Fibroblast of skin of left biceps (primary cell): ENCODE measurements around the gene SLC1A3.
A peak's percentile ranks its signal among the peaks of the same experiment; 100 is the strongest.

Experiments used
- DNase-seq, 2 experiments: peaks; one replicate each; pipeline ENCODE4 v3.0.0-alpha.2; 2013; ENCODE audit warnings: low read depth in 2 of 2

SLC1A3 gene

GRCh38 chr5:36685631-36686288, 79.4 kb downstream of the SLC1A3 start:
- no peak for DNase-seq

DNA sequence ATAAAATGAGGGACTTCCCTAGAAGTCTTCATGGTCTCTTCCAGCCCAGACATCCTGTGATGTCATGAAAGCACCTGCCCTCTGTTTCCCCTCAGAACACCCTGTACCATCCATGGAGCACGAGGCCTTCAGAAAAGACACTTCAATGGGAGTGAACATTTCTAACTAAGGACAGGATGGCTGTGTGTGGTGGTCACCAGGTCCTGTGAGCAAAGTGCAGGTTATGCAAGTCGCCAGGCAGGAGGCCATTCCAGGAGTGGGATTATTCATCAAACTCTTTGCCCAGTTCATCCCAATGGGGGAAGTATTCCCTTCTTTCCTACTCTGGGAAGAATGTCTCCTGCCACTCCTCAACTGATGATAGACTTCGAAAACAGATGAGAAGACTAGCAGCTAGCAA, 80.5 kb downstream of the SLC1A3 start:
- DNase-seq = no peak

GRCh38 chr5:36688722-36689121, 82.3 kb downstream of the SLC1A3 start:
- DNase-seq = no peak

GRCh38 chr5:36689225-36689624, 82.8 kb downstream of the SLC1A3 start:
- DNase-seq = peak in 1 of 2 experiments; percentile 49

DNA sequence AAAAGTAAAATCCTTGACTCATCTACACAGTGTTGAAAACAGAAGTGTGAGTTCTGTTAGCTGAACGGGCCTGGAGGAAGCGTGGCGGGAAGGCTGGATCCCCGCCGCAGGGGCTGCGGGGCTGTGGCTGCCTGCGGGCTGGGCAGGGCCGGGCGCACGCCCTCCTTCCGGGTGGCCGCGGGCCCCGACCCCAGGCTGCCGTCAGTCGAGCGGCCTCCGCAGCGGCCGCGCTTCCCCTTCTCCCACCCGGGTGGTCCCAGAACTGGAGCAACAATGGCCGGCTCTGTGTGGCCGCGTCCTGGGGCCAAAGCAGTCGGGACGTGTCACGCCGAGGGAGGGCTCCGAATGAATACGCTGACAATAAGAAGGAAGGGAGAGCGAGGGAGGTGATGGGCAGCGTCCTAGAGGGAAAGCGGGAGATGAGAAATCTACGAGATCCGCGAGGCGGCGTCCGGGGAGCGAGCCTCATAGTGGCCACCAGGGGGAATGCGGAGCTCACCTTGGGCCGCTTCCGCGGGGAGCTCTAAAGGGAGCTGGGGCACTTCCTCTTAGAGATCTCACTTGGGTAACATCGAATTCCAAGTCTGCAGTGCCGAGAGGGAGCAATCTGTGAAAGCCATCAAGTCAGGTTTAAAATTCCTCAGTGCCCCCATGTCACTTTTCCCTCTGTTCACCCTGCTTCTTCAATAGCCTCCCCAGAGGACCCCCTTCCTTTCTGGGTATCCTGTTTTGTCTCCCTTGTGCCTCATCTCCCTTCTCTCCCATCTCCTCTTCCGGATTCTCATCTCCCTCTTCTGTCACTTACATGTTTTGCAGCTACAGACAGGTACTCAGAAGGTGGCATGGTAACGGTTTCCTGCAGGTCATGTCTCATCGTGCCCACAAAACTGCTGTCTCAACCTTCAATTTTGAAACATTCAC, 83.9 kb downstream of the SLC1A3 start:
- peak in 1 of 2 experiments; percentile 42 for DNase-seq

DNA sequence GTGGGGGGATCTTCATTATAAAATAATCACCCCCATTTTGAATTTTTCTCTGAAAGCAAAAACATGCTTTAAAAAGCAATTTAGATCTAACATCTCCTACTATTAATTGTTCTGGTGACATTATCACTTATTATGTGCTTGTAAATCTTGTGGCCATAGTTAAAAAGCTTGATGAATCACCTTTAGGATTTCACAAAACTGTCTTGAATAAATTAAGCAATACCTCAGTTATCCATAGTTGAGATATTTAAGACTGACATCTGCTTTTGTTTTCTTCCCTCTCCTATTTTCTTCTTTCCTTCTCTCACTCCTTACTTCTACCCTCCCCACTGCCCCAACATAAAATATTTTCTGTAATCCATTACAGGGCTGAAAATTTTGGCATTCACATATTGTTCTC, 84.8 kb downstream of the SLC1A3 start:
- DNase-seq = no peak

DNA sequence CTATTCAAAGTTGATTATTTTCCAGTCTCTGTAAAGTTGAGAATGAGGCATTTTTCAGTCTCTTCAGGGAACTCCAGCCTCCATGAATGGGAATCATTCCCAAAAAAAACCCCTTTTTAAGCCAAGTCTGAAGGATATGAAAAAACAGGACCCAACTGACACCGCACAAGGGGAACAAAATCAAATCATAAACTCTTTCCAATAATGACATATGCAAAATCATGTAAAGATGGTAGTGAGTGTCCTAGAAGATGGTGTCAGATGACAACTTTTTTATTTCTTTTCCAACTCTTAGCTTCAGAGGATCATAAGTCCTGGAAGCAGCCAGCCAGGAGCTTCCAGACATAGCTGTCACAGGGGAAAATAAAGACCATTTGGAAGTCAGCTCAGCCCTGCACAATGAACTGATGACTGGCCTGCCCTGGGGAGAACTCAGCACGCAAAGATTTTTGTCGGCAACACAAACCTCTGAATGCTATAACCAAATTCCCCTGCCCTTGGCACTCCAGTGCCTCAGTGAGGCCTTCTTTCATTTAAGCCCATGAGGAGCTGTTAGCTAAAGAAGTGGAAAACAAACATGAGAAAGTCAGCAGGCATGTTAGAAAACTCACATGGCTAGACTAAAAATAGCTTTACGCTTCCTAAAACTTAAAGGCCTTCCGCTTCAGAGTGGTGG, 85.4 kb downstream of the SLC1A3 start:
- peak in 1 of 2 experiments; percentile 53 for DNase-seq

GRCh38 chr5:36692791-36693763, 86.7 kb downstream of the SLC1A3 start:
- DNase-seq = no peak

- DNase-seq = no peak
These were observed 87.9 kb downstream of the SLC1A3 start for GRCh38 chr5:36694351-36694750.

- DNase-seq = no peak
These were observed 89.8 kb downstream of the SLC1A3 start for GRCh38 chr5:36696059-36696673.

GRCh38 chr5:36698031-36698430, 91.6 kb downstream of the SLC1A3 start:
- DNase-seq = no peak

- DNase-seq = no peak
These were observed 94.8 kb downstream of the SLC1A3 start for GRCh38 chr5:36701085-36701698.

GRCh38 chr5:36703245-36703860, 96.9 kb downstream of the SLC1A3 start:
- DNase-seq = no peak

GRCh38 chr5:36704131-36704530, 97.7 kb downstream of the SLC1A3 start:
- no peak for DNase-seq

DNA sequence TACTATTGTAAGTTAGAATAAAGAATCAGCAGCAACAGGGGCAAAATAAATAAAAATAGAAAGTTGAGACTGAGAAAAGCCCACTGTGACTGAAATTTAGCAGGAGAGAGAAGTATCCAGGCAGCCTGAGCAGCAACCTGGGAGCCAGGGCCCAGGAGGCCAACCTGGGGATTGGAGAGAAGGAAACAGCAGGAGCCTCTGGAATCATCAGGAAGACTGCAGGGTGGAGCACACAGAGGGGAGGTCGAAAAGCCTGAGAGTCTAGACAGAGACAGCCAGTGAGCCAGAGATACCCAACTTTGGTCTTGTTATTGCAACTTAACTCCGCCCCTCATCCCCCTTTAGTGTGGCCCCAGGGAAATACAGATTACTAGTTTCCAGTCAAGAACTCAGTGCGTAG, 98.6 kb downstream of the SLC1A3 start:
- no peak for DNase-seq

- DNase-seq = no peak
These were observed 100.3 kb downstream of the SLC1A3 start for GRCh38 chr5:36706662-36707061.

GRCh38 chr5:36708996-36709395, 102.6 kb downstream of the SLC1A3 start:
- no peak for DNase-seq

- no peak for DNase-seq
These were observed 103.6 kb downstream of the SLC1A3 start for GRCh38 chr5:36710039-36710438.

DNA sequence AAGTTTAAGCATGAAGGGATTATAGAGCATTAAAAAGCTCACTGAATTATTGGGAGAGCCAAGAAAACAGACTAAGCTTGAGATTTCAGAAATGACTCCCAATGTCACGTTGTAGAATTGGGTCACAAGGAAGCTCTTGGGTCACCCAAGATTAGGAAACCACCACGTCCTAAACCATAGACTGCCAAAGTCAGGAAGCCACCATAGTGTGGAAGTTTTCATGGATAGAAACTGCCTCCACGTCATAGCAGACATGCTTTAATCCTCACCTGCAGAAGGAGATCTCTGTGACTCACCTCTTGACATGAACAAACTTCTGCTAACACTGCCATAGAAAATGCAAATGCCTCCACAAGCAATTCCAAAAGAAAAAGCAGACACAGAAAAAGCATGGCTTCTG, 106.3 kb downstream of the SLC1A3 start:
- no peak for DNase-seq

- DNase-seq = no peak
These were observed 107.1 kb downstream of the SLC1A3 start for GRCh38 chr5:36713541-36713940.
